Breast epithelium (tissue), 3 donors: Measurements from ENCODE around the gene SMDT1.

ENCODE experiments used
- POLR2A ChIP-seq: fragments of 450-650 bp; IDR thresholded peaks from one replicate; pipeline ENCODE4 v1.6.1; 2016; ENCODE audit warnings: antibody characterized with exemption, mild to moderate bottlenecking, moderate library complexity
- TF ChIP-seq, protein P1 (sequence below), 3 donors: fragments of 450-650 bp; IDR thresholded peaks; one replicate each; pipeline ENCODE4 v1.5.1; 2016 to 2017; ENCODE audit warnings: antibody characterized with exemption in 3 of 3, mild to moderate bottlenecking in 3 of 3, moderate library complexity in 3 of 3

- no peak for TF ChIP-seq POLR2A
- TF ChIP-seq, protein P1, sequence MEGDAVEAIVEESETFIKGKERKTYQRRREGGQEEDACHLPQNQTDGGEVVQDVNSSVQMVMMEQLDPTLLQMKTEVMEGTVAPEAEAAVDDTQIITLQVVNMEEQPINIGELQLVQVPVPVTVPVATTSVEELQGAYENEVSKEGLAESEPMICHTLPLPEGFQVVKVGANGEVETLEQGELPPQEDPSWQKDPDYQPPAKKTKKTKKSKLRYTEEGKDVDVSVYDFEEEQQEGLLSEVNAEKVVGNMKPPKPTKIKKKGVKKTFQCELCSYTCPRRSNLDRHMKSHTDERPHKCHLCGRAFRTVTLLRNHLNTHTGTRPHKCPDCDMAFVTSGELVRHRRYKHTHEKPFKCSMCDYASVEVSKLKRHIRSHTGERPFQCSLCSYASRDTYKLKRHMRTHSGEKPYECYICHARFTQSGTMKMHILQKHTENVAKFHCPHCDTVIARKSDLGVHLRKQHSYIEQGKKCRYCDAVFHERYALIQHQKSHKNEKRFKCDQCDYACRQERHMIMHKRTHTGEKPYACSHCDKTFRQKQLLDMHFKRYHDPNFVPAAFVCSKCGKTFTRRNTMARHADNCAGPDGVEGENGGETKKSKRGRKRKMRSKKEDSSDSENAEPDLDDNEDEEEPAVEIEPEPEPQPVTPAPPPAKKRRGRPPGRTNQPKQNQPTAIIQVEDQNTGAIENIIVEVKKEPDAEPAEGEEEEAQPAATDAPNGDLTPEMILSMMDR (IDR thresholded peaks at IDR 0.05), result no peak
Observed at GRCh38 chr22:42060489-42060888, 19.0 kb upstream of the SMDT1 start.
